GM21381 (cell line): ENCODE data around the gene STYXL2.

Source experiments
- ATAC-seq: cut with Tn5 transposase; IDR thresholded peaks from one replicate; pipeline ENCODE4 v1.9.1; 2021; ENCODE audit warnings: mild to moderate bottlenecking, moderate library complexity; ENCODE audit not compliant: unreplicated experiment

The STYXL2 gene

GRCh38 chr1:167105271-167106118 lies 11.6 kb downstream of the STYXL2 start:
- ATAC-seq: no peak

- ATAC-seq: no peak
Observed at GRCh38 chr1:167106119-167106461, 12.2 kb downstream of the STYXL2 start.

- ATAC-seq: no peak
Observed at GRCh38 chr1:167107456-167107855, 13.6 kb downstream of the STYXL2 start.

- ATAC-seq: no peak
Observed at GRCh38 chr1:167109125-167109524, 15.2 kb downstream of the STYXL2 start.

GRCh38 chr1:167110586-167110985 lies 16.7 kb downstream of the STYXL2 start:
- no peak for ATAC-seq

- no peak for ATAC-seq
Observed at GRCh38 chr1:167111868-167112709, 18.2 kb downstream of the STYXL2 start.

- no peak for ATAC-seq
Observed at GRCh38 chr1:167114725-167115124, 20.9 kb downstream of the STYXL2 start.

GRCh38 chr1:167115655-167116054 lies 21.8 kb downstream of the STYXL2 start:
- no peak for ATAC-seq

- no peak for ATAC-seq
Observed at GRCh38 chr1:167116174-167116573, 22.3 kb downstream of the STYXL2 start.

- ATAC-seq: no peak
Observed at GRCh38 chr1:167117225-167117624, 23.4 kb downstream of the STYXL2 start.

- ATAC-seq: no peak
Observed at GRCh38 chr1:167118188-167118587, 24.3 kb downstream of the STYXL2 start.

- ATAC-seq: no peak
Observed at GRCh38 chr1:167119696-167120095, 25.8 kb downstream of the STYXL2 start.

GRCh38 chr1:167120899-167121298 lies 27.0 kb downstream of the STYXL2 start:
- no peak for ATAC-seq

GRCh38 chr1:167121375-167122120 lies 27.7 kb downstream of the STYXL2 start:
- no peak for ATAC-seq

- no peak for ATAC-seq
Observed at GRCh38 chr1:167122121-167122480, 28.2 kb downstream of the STYXL2 start.

GRCh38 chr1:167122568-167122967 lies 28.7 kb downstream of the STYXL2 start:
- ATAC-seq: no peak

GRCh38 chr1:167126317-167126716 lies 32.4 kb downstream of the STYXL2 start:
- ATAC-seq: no peak

GRCh38 chr1:167126811-167127210 lies 32.9 kb downstream of the STYXL2 start:
- ATAC-seq: no peak

GRCh38 chr1:167127236-167127635 lies 33.4 kb downstream of the STYXL2 start:
- ATAC-seq: no peak

GRCh38 chr1:167127661-167128060 lies 33.8 kb downstream of the STYXL2 start:
- ATAC-seq: no peak
